Cortex of kidney (tissue), 1 donor: ENCODE data around the gene PIEZO2.
"Not testable (repeated sequence)": the region's sequence is repeated elsewhere in the genome, so short reads cannot be mapped to it uniquely, and the experiment has no call there.

Experiments used
- DNase-seq: peaks from one replicate; lab custom pipeline; 2025; lab: John Stamatoyannopoulos, UW

Gene PIEZO2

DNA sequence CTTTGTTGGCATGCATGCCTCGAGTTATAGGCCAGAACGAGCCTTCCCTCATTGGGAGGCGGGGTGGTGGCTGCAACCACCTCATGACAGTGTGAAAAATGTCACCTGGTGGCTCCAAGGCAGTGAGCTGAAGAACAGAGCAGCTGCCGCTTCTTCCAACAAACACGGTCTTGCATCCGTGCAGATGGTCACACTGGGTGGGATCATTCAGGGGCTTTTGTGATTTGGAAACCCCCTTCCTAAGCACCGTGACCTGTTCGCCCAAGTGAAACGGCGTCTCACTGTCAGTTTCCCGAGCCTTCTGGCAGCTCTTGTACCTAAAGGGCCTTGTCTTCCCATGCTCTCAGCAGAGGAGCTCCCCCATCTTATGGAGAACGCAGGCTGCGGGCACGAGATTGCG lies 463.9 kb downstream of the PIEZO2 start:
- DNase-seq: no peak

DNA sequence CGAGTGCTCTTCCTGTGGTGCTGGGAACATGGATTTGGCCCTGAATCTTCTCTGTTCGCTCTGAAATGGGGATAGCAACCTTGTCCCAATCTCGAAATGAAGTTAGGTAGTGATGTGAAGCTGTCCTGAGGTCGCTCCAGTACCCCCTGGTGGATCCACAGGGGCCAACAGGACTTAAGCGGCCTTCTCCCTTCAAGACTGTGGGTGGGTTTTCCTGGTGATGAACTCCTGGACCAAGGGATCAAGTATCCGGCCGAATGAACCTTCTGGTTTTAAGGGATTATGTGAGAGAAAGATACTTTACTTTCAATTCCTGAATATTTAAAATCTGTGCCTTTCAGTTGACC lies 467.0 kb downstream of the PIEZO2 start:
- no peak for DNase-seq

DNA sequence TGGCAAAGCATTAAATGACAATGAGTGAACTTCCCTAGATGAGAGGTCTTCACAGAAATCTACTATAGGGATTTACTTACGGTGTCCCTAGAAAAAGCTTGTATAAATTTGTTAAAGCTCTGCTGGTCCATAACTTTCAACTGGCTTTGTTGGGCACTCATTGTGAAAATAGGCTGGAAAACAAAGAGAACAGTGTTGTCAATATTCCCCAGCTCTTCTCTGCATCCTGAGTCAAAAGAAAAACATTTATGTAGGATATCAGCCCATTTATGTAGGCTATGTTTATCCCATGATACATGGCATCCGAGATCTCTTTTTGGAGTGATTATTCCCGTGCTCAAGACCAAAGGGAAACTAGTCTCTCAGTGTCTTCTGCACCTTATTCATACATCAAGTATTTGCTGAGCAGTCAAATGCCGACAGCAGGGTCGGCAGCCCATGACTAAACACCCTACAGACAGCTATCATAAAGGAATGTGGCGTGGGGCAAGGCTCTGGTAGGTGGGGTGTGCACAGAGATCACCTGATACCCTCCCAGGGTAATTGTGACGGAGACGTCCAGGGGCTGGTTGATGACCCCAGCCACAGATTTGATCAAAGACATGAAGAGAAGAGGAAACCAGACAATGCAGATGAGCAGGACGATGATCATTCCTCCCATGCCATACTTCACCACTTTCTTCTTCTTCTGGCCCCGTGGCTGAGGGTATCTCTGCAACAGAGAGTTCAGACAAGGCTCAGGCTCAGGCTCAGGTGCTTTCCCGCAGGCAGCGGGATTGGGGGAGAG lies 467.6 kb downstream of the PIEZO2 start:
- no peak for DNase-seq

DNA sequence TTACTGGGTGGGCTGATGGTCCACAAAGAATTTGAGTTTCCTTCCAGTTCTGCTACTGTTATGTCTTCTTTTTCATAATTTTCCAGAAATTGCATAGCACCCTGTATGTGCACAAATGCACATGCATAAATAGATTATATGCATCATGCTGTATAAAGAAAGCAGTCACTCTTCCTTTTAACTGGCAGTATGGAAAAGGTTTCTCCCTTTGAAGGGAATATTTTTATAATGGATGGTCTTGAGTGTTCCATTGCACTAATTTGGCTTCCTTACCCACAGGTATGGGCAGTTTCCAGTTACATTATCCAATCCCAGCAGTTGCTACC lies 469.1 kb downstream of the PIEZO2 start:
- DNase-seq: no peak

DNA sequence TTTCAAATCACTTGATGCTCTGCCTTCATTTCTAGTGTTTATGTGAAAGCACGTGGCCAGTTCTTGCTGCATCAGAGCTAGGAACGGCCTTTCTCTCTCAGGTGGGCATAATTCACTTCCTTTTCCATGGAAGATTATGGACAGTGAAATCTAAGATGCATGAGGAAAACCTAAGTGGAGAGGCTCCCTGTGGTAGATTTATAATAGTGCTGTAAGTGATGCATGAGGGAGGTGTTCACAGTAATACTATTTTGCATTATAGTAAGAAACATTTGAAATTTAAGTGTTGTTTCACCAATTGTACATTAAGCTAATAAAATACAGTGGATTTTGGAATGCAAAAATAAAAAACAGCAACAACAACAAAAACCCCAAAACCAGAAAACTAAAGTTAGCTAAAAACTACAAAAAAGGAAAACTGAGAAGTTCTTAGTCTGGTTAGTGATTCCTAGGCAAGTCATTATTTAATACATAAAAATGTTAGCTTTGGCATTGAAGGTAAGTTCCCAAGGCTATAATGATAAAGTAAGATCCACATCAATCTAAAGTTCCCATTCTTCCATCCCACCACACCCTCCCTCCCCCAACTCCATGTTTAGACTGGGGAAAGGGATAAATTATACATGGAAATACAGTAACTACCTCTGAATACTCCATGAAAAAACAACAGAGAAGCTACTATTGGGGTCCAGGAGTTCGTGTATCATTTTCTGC lies 469.7 kb downstream of the PIEZO2 start:
- DNase-seq: no peak

DNA sequence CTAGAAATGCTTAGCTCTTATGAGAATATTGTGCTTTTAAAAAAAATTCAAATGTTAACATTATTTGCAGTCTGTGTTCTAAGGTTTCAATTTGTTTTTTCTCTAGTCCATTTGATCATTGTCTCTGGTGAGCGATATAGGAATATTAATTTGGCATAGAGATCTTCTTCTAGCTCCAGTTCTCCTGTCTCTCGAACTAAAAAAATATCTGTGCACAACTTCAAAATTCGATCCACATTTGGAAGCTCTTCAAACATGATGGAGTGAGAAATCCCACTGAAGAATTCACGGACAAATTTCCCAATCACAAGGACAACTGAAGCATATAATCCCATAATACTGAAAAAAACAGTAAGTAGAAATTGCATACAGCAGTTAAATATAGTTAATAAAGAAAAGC lies 477.9 kb downstream of the PIEZO2 start:
- no peak for DNase-seq

DNA sequence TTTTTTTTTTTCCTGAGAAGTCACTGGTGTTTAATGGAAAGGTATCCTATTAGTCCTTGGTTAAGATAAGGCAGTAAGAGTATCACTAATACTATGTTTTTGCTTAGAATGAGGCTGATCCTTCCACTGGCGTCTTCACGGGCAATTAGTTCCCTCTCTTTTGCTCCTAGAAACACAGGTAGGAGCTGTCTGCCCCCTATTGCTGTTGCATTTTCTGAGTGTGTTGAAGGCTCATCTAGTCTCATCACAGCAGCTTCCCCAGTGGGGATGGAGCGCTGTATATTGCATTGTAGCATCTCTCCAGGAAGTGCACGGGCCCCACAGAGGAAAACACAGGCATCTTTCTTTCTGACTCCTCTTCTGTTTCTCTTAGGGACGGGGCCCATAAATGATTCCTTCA lies 478.5 kb downstream of the PIEZO2 start:
- DNase-seq: no peak

DNA sequence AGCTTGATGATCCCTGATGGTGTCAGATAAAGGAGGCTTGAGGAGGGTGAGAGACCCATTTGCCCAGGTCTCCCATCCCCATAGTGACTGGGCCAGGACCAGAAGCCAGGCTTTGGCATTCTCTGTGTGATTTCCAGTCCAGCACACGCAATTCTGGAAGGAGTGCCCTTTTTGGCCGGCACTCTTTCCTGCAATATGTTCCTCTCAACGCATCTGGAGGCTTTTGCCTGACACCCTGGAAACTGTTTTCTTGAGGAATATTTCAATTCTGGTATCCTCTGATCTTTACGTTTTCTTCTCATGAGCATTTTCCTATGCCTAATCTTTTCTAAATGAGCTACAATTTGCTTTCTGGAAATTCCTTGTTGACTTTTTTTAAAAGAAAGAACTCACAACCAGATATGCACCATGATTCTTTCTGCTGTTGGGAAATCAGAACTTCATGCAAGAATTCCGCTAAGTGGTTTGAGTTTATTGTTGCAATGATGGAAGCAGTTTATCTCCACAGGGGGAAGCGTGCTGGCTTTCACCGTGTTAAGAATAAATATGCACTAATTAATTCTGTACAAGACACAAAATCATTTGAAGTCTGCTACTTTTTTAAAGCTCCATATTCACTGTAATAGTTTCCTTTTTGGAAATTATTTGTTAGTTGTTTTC lies 479.8 kb downstream of the PIEZO2 start:
- DNase-seq: no peak

DNA sequence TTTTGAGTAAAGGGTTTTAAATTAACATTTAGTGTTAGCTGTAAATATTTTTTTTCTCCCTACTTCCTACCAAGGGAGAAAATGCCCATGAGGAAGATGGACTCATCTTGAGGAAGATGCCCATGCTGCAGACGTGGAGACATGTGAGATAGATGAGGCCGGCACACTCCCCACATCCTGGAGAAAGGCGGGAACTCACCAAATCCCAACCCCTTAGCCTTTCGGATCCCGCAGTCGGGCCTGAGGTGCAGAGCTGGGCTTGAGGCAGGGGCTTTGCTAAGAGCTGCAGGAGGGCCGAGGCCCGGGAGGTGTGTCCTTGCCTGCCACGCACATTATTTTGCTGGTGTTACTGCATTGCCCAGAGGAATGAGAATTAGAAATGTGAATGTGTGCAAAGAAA lies 485.6 kb downstream of the PIEZO2 start:
- no peak for DNase-seq

DNA sequence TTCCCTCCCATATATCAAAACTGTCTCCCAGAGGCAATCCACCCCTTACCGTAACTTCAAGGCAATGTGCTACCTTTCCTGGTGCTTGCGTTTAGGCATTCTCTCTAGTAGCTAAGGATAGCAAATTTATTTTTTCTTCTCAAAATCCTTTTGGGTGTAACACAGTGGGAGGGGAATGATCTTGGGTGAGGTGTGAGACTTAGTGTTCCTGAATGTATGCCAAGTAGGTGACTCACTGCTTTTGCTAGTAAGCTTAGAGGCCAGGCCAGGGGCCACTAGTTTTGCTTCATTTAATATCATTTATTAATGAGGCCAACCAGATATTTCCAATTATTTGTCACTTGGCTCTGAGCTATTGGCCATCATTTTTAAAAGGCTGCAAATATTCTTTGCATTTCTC lies 488.1 kb downstream of the PIEZO2 start:
- no peak for DNase-seq

DNA sequence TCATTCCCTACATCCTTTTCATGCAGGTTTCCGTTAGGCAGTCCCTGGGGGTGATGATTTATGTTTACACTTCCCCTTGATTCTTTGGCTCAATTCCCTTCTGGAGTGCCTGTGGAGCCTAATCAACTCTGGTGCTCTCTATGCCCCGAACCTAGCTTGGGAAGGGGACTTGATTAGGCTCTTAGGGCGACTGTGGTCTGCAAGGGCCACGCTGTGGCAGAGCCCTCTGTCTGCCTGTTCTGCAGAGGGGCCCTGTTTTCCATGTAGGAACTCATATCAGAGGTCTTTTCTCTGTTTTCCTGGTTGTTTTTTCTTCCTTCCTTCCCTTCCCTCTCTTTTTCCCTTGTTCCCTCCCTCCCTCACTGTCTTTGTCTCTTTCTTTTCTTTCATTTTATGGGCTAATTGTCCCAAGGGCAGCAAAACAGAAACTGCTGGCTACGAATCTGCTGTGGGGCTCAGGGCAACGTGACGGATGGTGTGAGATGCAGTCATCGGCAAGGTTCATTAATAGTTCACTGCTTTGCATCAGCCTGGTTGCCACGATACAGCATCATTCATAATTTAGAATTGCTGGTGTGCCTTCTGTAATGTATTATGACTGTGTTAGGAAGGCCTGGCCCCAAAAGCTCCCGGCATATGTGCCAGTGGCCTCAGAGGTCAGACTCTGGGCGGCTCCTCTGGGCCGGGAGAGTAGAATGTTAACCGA lies 489.0 kb downstream of the PIEZO2 start:
- no peak for DNase-seq

DNA sequence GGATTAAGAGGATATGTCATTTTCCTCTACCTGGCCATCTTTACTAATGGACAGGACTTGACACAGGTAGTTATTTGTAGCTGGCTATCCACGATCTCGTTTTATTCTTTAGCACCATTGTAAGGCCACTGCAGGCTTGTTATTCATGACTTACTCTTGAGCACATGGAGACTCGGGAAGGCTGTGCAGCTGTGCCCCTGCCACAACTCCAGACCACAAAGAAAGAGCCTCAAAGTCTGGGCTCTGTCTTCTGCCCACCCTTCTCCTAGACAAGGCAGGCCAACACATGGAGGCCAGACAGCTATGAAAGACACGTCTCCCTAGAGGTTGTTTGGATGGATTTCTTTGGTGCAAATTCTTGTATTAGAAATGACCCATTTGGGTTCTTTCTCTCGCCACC lies 489.8 kb downstream of the PIEZO2 start:
- no peak for DNase-seq

DNA sequence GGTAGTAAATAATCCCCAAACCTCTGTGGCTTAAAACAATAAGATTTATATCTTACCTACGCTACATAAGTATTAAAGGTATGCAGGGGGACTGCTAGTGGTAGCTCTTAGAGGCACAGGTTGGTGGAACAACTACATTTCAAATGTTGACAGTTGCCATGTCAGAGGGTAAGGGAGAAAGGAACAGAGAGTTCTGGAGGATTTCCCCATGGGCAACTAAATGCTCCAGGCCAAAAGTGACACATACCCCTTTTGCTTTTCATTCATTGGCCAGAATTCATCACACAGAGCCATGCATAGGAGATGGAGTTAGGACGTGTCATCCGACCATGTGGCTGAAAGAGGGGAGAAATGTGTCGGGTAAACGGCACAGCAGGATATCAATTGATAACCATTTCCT lies 490.4 kb downstream of the PIEZO2 start:
- DNase-seq: no peak

DNA sequence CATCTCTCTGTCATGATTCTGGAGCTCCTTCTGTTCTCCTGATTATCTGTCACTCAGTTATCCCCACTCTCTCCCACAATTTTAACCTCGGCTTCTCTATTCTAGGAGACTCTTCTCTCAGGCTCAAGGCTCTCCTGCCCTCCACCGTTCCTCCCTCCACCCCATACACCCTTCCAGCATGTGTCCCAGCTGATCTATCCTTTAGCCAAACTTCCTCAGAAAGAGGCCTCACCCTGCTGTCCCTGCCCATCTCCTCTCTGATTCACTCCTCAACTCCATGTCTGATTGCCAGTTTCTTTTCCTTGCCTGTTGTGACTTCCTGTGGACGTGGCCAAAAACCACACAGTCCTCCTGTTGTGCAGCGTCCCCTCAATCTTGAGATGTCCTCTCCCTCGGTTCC lies 505.4 kb downstream of the PIEZO2 start:
- DNase-seq: not testable (repeated sequence)

DNA sequence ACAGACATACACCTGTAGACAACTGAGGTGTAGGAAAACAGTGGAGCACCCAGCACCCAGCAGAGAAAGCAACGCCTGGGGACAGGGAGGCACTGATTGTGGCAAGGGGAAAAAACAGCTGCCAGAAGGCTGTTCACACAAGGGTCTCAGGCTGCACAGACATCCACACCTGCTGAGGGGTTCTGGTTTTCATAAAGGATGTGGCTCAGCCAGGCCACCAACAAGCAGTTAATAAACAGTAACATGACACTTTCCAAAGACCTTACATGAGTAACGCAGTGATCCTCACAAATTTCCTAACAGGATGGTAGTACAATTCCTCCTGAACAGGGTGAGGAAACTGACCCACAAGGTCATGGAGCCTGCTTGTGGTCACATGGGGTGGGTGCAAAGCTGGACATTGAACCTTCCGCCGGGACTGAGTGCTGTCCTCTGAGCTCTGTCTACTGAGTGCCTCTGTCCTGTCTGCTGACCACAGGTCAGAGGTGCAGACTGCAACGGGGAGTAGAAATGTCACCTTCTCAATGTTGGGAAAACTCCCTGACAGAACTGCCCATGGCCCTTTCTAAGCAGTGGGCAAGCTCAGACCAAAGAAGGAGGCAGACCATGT lies 506.3 kb downstream of the PIEZO2 start:
- DNase-seq: not testable (repeated sequence)

DNA sequence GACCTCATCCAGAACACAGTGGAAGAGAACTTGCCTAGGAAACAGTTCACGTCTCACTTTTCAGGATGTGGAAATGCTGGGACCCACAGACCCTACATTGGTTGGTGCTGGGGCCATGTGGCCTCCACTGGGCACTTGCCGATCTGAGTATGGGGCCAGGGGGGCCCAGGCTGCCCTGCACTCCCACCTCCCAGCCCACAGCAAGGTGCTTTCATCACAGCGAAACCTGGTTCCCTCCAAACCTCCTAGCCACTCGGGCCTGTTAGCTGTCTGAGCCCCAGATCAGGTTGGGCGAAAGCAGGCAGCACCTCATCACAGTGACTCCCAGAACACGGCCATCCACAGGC lies 510.9 kb downstream of the PIEZO2 start:
- not testable (repeated sequence) for DNase-seq

DNA sequence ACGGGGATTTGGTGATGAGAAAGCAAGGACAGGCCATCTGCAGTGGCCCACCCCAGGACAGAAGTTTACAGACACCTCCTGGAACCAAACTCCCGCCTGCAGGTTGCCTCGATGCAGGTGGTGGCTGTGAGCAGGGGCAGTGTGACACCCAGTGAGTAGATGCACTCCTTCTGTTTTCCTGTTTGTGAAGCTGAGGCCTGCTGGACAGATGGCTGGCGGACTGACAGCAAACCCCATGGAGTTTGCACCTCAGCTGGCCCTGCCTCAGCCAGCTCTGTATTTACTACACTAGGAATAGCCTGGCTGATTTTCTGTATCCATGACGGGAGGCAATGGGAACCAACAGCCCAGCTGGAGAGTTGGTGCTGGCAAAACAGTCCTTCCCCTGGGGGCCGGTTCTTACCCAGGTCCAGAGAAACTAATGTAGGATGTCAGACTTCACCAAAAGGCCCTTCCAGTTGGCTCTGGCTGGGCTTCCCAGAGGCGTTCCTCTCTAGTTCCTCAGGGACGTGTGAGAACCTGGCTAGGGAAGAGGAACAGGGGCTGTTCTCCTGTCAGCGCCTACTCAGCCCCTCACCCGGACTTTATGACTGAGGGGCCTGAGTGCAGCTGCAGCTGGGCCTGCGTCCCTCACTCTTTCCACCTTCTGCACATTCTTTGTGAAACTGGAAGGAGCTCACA lies 511.4 kb downstream of the PIEZO2 start:
- not testable (repeated sequence) for DNase-seq

DNA sequence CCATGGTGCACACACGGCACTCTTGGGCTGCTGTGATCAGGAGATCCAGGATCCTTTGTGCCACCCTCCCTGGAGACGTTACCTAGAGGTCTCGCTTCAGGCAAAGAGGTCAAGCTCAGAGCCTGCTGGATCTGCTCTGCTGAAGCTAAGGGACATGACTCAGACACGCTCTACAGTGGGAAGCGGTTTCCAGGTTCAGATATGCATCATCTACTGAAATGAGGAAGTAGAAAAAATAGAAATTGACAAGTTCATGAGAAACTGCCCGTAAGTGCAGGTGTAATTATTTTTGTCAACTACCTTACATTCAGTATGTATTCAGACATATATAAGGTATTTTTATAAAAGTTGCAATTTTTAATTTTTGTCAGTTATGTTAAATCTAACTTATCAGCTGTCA lies 520.3 kb downstream of the PIEZO2 start:
- DNase-seq: not testable (repeated sequence)

DNA sequence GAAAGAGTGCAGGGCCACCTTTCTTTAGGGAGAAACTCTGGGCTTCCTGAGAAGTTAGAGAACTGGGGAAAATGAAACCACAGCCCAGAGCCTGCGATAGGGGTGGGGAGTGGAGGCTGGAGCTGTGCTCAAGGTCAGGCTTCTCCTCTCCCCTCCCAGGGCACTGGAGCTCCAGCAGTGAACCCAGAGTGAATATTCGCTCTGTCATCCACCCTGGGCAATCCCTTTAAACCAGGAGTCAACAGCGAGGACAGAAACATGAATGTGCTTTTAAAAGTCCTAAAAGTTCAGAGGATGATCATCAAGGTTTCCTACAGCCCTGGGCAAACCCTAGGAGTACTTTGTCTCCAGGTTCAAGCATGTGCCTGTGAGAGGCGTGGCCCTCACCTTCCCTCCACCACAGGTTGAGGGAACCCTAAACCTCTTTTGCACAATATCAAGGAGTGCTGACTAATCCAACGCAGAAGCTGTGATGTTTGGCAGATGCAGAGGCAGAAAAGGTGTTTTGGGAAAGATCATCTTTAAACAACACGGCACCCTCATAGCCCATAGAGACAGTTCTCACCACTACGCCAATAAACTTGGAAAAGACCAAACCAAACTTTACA lies 522.7 kb downstream of the PIEZO2 start:
- not testable (repeated sequence) for DNase-seq

DNA sequence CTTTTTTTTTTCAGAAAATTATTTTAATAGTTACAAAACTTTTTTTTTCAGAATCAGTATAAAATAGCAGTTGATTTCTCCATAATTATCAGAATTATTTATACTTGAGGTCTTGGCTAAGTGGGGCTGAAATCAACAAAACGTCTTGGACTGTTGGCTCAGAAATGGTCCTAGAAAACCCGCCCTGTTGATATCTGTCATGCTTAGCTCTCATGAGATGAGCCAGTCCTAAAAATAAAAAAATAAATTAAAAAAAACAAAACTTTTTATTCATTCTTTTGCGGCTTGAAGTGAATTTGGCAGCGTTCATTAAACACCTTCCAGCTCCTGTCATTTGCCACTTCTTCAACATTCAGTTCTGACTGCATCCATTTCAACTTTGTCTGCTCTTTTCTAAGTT lies 525.8 kb downstream of the PIEZO2 start:
- not testable (repeated sequence) for DNase-seq

DNA sequence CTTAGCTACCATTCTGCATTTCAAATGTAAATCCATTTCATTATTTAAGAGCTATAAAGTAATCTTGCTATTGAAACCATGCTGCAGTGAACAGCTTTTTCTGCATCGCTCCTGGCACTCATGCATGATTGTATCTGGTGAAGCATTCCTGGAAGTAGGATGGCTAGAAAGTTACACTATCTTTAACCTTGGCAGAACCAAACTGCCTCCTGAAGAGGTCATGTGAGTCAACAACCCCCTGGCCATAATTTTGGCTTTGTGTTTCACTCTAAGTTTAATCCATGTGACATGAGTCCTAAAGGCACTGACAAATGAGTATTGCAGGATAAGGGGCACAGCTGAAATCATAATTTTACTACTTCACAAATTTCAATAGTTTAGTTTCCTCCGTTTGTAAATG lies 526.4 kb downstream of the PIEZO2 start:
- not testable (repeated sequence) for DNase-seq
